ENCODE measurements around the gene MRPL10. TPM values are rescaled to one million over a fixed set of nuclear protein-coding genes. Genes with fewer than 3 reads are reported as not detected.

Gene MRPL10
- total RNA-seq, 1 experiment from 2014 or later = 74.2 TPM

DNA sequence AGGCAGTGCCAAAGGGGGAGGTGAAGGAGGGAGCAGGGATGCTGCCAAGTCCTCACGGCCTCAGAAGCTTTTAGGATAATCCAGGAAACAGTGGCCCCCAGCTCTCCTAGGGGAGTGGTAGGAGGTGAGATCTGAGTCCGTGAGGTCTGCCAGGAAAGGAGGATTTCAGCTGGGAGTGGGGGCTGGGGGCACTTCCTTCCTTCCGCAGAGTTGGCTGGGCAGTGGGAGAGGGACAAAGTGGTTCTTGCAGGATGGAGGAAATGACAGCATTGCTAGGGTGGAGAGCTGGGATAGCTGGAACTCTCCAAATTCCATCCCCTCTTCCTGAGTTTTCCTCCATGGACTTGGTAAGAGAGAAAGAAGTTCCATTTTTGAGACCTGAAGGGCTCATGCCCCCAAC lies 24.4 kb upstream of the MRPL10 start:
- no peak for TF ChIP-seq EZH2phosphoT487 (IDR thresholded peaks at IDR 0.05; ENCODE audit: borderline replicate concordance, low read length)
- TF ChIP-seq, protein P1, sequence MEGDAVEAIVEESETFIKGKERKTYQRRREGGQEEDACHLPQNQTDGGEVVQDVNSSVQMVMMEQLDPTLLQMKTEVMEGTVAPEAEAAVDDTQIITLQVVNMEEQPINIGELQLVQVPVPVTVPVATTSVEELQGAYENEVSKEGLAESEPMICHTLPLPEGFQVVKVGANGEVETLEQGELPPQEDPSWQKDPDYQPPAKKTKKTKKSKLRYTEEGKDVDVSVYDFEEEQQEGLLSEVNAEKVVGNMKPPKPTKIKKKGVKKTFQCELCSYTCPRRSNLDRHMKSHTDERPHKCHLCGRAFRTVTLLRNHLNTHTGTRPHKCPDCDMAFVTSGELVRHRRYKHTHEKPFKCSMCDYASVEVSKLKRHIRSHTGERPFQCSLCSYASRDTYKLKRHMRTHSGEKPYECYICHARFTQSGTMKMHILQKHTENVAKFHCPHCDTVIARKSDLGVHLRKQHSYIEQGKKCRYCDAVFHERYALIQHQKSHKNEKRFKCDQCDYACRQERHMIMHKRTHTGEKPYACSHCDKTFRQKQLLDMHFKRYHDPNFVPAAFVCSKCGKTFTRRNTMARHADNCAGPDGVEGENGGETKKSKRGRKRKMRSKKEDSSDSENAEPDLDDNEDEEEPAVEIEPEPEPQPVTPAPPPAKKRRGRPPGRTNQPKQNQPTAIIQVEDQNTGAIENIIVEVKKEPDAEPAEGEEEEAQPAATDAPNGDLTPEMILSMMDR (conservative IDR thresholded peaks at IDR 0.05; ENCODE audit: low read depth, low read length) = no peak
- TF ChIP-seq EZH2 (IDR thresholded peaks at IDR 0.05; ENCODE audit: low read length, unreplicated experiment) = no peak
- intact Hi-C loops (cut with micrococcal nuclease) = no loop called here
- Histone ChIP-seq H3K4me3 (ENCODE audit: low read length) (no peak overlapping the region), H2AFZ (ENCODE audit: low read length) (no peak overlapping the region), H3K36me3 (ENCODE audit: low read depth, low read length) (no peaks in the 10 kb centered on the region), H4K20me1 (ENCODE audit: low read length) (no peaks in the 10 kb centered on the region), H3K9me2 (replicated peaks; ENCODE audit: low read length) (no peaks in the 10 kb centered on the region), H3K9ac (ENCODE audit: low read length) (no peak overlapping the region), H3K79me2 (ENCODE audit: low read length) (no peaks in the 10 kb centered on the region), H3K27ac (ENCODE audit: low read length) (no peak overlapping the region), H3F3A (ENCODE audit: low read length, unreplicated experiment) (no peaks in the 10 kb centered on the region), H3K9me3 (ENCODE audit: low read length) (no peaks in the 10 kb centered on the region), H3K27me3 (ENCODE audit: low read length) (peaks cover 13% of the 10 kb centered on the region), H3K4me2 (ENCODE audit: low read length) (no peak overlapping the region), H3K4me1 (ENCODE audit: insufficient read depth, low read length) (no peaks in the 10 kb centered on the region; the same call in 1 of the 2 replicates)
- POLR2A ChIA-PET (ENCODE audit: unreplicated experiment) = no interaction called here
- BruUV-seq (replicated peaks) = no TSS peak
- ATAC-seq = no peak
- DNase-seq = no peak
- CTCF ChIA-PET = no interaction called here

DNA sequence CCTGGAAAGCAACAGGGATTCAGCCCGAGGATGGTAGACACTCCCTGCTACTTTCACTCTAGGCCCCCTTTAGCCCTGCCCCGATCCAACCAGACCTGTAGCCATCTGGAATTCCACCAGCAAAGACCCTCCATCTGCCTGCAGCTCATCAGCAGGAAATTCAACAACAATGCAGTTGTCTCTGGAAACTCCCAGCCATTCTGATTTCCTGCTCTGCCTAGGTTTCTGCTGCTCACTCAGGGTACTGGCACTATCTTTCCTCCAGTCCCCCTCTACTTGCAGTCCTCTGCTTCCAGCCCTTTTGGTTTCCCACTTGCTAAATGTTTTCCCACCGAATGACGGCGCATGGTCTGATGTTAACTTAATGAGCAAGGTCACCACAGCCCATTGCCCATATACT lies 22.3 kb upstream of the MRPL10 start:
- ATAC-seq (no peak), DNase-seq (no peak)
- Histone ChIP-seq H3K4me2 (ENCODE audit: low read length) (no peak overlapping the region), H3K4me1 (ENCODE audit: insufficient read depth, low read length) (peaks cover 16% of the 10 kb centered on the region), H3K79me2 (ENCODE audit: low read length) (peaks cover 19% of the 10 kb centered on the region), H4K20me1 (ENCODE audit: low read length) (no peaks in the 10 kb centered on the region), H3K4me3 (ENCODE audit: low read length) (no peak overlapping the region), H3K27ac (ENCODE audit: low read length) (no peak overlapping the region), H3K9ac (ENCODE audit: low read length) (no peak overlapping the region), H3K27me3 (ENCODE audit: low read length) (peaks cover 13% of the 10 kb centered on the region), H3K9me2 (replicated peaks; ENCODE audit: low read length) (no peaks in the 10 kb centered on the region), H3K9me3 (ENCODE audit: low read length) (no peaks in the 10 kb centered on the region), H3F3A (ENCODE audit: low read length, unreplicated experiment) (no peaks in the 10 kb centered on the region), H2AFZ (ENCODE audit: low read length) (no peak overlapping the region), H3K36me3 (ENCODE audit: low read depth, low read length) (no peaks in the 10 kb centered on the region)
- intact Hi-C loops (cut with micrococcal nuclease) = no loop called here
- TF ChIP-seq EZH2 (IDR thresholded peaks at IDR 0.05; ENCODE audit: low read length, unreplicated experiment) = no peak
- TF ChIP-seq, protein P1 (conservative IDR thresholded peaks at IDR 0.05; ENCODE audit: low read depth, low read length) = no peak
- no peak for TF ChIP-seq EZH2phosphoT487 (IDR thresholded peaks at IDR 0.05; ENCODE audit: borderline replicate concordance, low read length)
- CTCF ChIA-PET = no interaction called here
- BruUV-seq (replicated peaks) = no TSS peak
- POLR2A ChIA-PET (ENCODE audit: unreplicated experiment) = no interaction called here

DNA sequence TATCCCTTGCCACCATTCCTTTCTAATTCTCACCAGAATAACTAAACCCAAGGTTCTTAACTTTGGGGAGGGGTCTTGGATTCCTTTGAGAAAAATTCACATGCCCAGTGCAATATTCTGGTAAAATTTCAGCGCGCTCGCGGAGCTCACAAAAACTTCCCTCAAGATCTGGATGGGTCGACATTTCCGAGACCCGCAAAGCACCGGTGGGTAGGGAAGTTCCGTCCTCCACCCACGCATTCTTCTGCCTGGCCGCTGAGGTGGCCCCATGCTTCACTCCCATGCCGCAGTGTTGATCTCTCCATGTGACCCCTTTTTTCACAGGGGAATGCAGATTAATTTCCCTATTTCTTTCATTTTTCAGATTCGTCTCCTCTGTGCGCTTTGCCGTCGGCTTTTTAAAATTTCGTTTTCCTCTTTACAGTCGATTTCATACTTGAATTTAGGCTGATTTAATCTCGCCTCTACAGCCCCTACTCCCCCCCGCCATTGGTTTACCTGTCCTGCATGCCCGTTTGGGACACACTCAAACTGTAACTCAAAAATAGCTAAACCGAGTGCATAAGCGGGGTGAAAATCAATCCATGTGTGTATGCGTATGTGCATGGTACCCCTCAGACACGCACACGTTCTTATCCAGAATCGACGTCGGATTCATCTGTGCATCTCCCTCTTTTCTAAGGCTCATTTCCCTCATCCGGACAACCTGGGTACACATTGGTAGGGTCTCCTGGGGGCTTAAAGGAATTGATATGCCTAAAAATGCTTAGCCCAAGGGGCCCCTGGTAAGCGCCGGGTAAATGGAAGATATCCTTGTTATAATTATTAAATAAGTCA lies 21.0 kb upstream of the MRPL10 start:
- CTCF ChIA-PET = no interaction called here
- Histone ChIP-seq H3F3A (ENCODE audit: low read length, unreplicated experiment) (no peaks in the 10 kb centered on the region), H3K4me1 (ENCODE audit: insufficient read depth, low read length) (peaks cover 16% of the 10 kb centered on the region), H3K9ac (ENCODE audit: low read length) (no peak overlapping the region), H3K27ac (ENCODE audit: low read length) (no peak overlapping the region), H3K4me2 (ENCODE audit: low read length) (no peak overlapping the region), H3K4me3 (ENCODE audit: low read length) (no peak overlapping the region), H3K9me2 (replicated peaks; ENCODE audit: low read length) (no peaks in the 10 kb centered on the region), H3K36me3 (ENCODE audit: low read depth, low read length) (no peaks in the 10 kb centered on the region), H3K9me3 (ENCODE audit: low read length) (no peaks in the 10 kb centered on the region), H3K27me3 (ENCODE audit: low read length) (peaks cover 13% of the 10 kb centered on the region), H4K20me1 (ENCODE audit: low read length) (no peaks in the 10 kb centered on the region), H2AFZ (ENCODE audit: low read length) (no peak overlapping the region), H3K79me2 (ENCODE audit: low read length) (peaks cover 22% of the 10 kb centered on the region)
- intact Hi-C loops (cut with micrococcal nuclease) = no loop called here
- POLR2A ChIA-PET (ENCODE audit: unreplicated experiment) = no interaction called here
- ATAC-seq (no peak), DNase-seq (no peak)
- TF ChIP-seq EZH2 (IDR thresholded peaks at IDR 0.05; ENCODE audit: low read length, unreplicated experiment) (no peak), EZH2phosphoT487 (IDR thresholded peaks at IDR 0.05; ENCODE audit: borderline replicate concordance, low read length) (no peak)
- TF ChIP-seq, protein P1 (conservative IDR thresholded peaks at IDR 0.05; ENCODE audit: low read depth, low read length) = no peak
- BruUV-seq (replicated peaks) = no TSS peak

Data from PC-3 (cell line).